Neural crest cell (in vitro differentiated cells): ENCODE measurements around the gene SSH2. TPM values are rescaled to one million over a fixed set of nuclear protein-coding genes. Genes with fewer than 3 reads are reported as not detected.

Experiments used
- DNase-seq: peaks from one replicate; pipeline ENCODE4 v3.0.0; 2021; ENCODE audit warnings: low read depth, mixed read lengths, low spot score
- H3K27ac Mint-ChIP-seq: one replicate; pipeline ENCODE4 v1.8.0; 2021; ENCODE audit warnings: mild to moderate bottlenecking, mixed read lengths; ENCODE audit not compliant: unreplicated experiment
- H3K27me3 Mint-ChIP-seq: 2 replicates; pipeline ENCODE4 v1.8.0; 2021; ENCODE audit warnings: low read depth, mild to moderate bottlenecking, mixed read lengths
- H3K36me3 Mint-ChIP-seq: 2 replicates; pipeline ENCODE4 v1.8.0; 2021; ENCODE audit warnings: low read depth, mild to moderate bottlenecking, mixed read lengths
- H3K4me1 Mint-ChIP-seq: 2 replicates; pipeline ENCODE4 v1.8.0; 2021; ENCODE audit warnings: mixed read lengths
- H3K4me3 Mint-ChIP-seq: one replicate; pipeline ENCODE4 v1.8.0; 2021; ENCODE audit warnings: mild to moderate bottlenecking, mixed read lengths
- H3K9me3 Mint-ChIP-seq: 2 replicates; pipeline ENCODE4 v1.8.0; 2021; ENCODE audit warnings: mixed read lengths
- CTCF ChIP-seq: fragments of 200-600 bp; sonication (generic); conservative IDR thresholded peaks from 2 replicates; pipeline ENCODE4 v1.5.0; 2021; ENCODE audit warnings: antibody characterized with exemption, mild to moderate bottlenecking
- total RNA-seq: library from RNA; stranded (reverse); gene quantifications from 2 replicates; pipeline ENCODE4 v1.2.1, GENCODE V29; 2021

The SSH2 gene
- total RNA-seq, 1 donor from 2014 or later = 29.2 TPM

GRCh38 chr17:29608986-29609385 is 321.0 kb downstream of the SSH2 start:
- H3K36me3 Mint-ChIP-seq = peaks cover 8% of the 10 kb centered on the region
- H3K9me3 Mint-ChIP-seq = no peaks in the 10 kb centered on the region
- H3K4me1 Mint-ChIP-seq = peaks cover 3% of the 10 kb centered on the region
- no peak for TF ChIP-seq CTCF
- no peak overlapping the region for H3K4me3 Mint-ChIP-seq
- H3K27ac Mint-ChIP-seq = no peak overlapping the region
- peaks cover 3% of the 10 kb centered on the region for H3K27me3 Mint-ChIP-seq
- no peak for DNase-seq

GRCh38 chr17:29607557-29608195 is 322.4 kb downstream of the SSH2 start:
- Mint-ChIP-seq H3K9me3 (no peaks in the 10 kb centered on the region), H3K4me1 (peaks cover 7% of the 10 kb centered on the region), H3K36me3 (peaks cover 8% of the 10 kb centered on the region), H3K27me3 (peaks cover 3% of the 10 kb centered on the region), H3K27ac (no peak overlapping the region), H3K4me3 (no peak overlapping the region)
- TF ChIP-seq CTCF = no peak
- no peak for DNase-seq

GRCh38 chr17:29603109-29603674 is 326.8 kb downstream of the SSH2 start:
- Mint-ChIP-seq H3K9me3 (no peaks in the 10 kb centered on the region), H3K27me3 (no peaks in the 10 kb centered on the region)

GRCh38 chr17:29597361-29598172 is 332.5 kb downstream of the SSH2 start:
- no peak for DNase-seq
- no peaks in the 10 kb centered on the region for H3K9me3 Mint-ChIP-seq
- H3K4me3 Mint-ChIP-seq = peak overlapping the region; percentile 78
- TF ChIP-seq CTCF = no peak
- H3K27me3 Mint-ChIP-seq = no peaks in the 10 kb centered on the region
- peaks cover 41% of the 10 kb centered on the region for H3K4me1 Mint-ChIP-seq
- no peak overlapping the region for H3K27ac Mint-ChIP-seq
- H3K36me3 Mint-ChIP-seq = no peaks in the 10 kb centered on the region

More at GRCh38 chr17:29603109-29603674, 326.8 kb downstream of the SSH2 start:
- no peak for TF ChIP-seq CTCF
- no peak overlapping the region for H3K4me3 Mint-ChIP-seq
- H3K36me3 Mint-ChIP-seq = no peaks in the 10 kb centered on the region
- H3K27ac Mint-ChIP-seq = no peak overlapping the region
- peaks cover 27% of the 10 kb centered on the region for H3K4me1 Mint-ChIP-seq
- DNase-seq = no peak

GRCh38 chr17:29596811-29597210 is 333.2 kb downstream of the SSH2 start:
- no peaks in the 10 kb centered on the region for H3K9me3 Mint-ChIP-seq
- H3K36me3 Mint-ChIP-seq = no peaks in the 10 kb centered on the region
- no peak overlapping the region for H3K27ac Mint-ChIP-seq
- peaks cover 48% of the 10 kb centered on the region for H3K4me1 Mint-ChIP-seq
- H3K4me3 Mint-ChIP-seq = peak overlapping the region; percentile 78
- no peak for TF ChIP-seq CTCF
- no peak for DNase-seq
- H3K27me3 Mint-ChIP-seq = no peaks in the 10 kb centered on the region
